ENCODE data around the gene B4GALT6.

The B4GALT6 gene

DNA sequence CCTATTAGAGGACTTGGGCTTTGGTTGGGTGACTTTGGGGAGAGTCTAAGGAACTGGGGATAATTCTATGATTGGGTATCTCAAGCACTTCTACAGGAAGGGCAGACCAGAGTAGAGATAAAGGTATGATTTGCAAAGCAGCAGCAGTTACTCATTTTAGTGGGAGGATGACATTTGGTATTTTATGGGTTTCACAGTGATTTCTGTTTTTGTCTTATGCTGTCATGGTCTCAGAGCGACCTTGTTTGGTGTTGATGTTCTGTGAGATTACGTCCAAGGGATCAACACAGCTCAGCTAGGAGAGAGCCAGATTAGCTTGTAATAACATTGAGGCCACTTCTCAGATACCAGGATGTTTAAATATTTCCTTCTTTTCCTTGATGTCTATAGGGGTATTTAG, 74.5 kb downstream of the B4GALT6 start:
- Histone ChIP-seq H3K4me1 (ENCODE audit: insufficient read depth, low read length) (no peaks in the 10 kb centered on the region), H3K36me3 (ENCODE audit: insufficient read depth, low read length) (no peaks in the 10 kb centered on the region), H3K4me3 (ENCODE audit: low read length) (no peak overlapping the region), H2AFZ (ENCODE audit: low read depth, low read length) (no peak overlapping the region), H3K27me3 (ENCODE audit: insufficient read depth, low read length) (no peaks in the 10 kb centered on the region), H3K9me3 (ENCODE audit: low read length) (no peaks in the 10 kb centered on the region)

DNA sequence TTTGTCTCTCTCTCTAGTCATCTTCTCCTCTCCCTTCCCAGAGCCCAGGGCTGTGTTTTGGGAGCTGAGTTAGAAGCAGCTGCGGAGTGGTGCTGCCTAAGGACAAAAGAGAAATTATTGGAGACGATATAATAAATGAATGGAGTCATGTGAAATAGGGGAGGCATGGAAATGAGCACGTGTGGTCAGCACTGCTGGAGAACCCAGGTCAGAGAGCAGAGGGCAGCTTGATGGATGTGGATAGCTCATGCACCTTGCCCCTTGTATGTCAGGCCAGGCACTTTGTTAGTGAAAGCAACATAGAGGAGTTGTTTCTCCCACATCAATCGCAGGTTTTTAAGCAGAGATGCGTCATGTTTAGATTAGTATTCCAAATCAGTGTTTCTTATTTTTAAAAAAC, 77.0 kb downstream of the B4GALT6 start:
- no peak overlapping the region for H2AFZ ChIP-seq (ENCODE audit: low read depth, low read length)
- H3K4me1 ChIP-seq (ENCODE audit: insufficient read depth, low read length) = no peaks in the 10 kb centered on the region
- no peaks in the 10 kb centered on the region for H3K9me3 ChIP-seq (ENCODE audit: low read length)
- no peaks in the 10 kb centered on the region for H3K36me3 ChIP-seq (ENCODE audit: insufficient read depth, low read length)
- no peaks in the 10 kb centered on the region for H3K27me3 ChIP-seq (ENCODE audit: insufficient read depth, low read length)
- H3K4me3 ChIP-seq (ENCODE audit: low read length) = no peak overlapping the region

DNA sequence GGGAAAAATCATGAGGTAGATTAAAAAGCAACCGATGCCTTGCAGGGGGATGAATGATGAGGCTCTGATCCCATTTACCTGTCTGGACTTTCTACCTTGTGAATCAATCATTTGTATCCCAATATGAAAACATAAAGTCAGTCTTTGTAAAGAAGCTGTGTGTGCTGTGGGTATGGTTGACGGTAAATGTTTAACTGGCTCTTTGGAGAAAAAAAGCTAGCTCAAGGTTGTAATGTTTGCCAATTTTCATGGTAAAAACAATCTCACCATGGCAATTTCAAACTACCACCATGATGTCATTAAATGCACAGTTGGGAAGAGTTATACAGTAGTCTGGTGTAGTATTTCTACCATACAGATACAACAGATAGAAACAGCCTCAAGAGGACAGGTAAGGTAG, 78.1 kb downstream of the B4GALT6 start:
- H3K36me3 ChIP-seq (ENCODE audit: insufficient read depth, low read length) = no peaks in the 10 kb centered on the region
- H3K4me3 ChIP-seq (ENCODE audit: low read length) = no peak overlapping the region
- H3K9me3 ChIP-seq (ENCODE audit: low read length) = no peaks in the 10 kb centered on the region
- no peaks in the 10 kb centered on the region for H3K4me1 ChIP-seq (ENCODE audit: insufficient read depth, low read length)
- H2AFZ ChIP-seq (ENCODE audit: low read depth, low read length) = no peak overlapping the region
- H3K27me3 ChIP-seq (ENCODE audit: insufficient read depth, low read length) = no peaks in the 10 kb centered on the region

DNA sequence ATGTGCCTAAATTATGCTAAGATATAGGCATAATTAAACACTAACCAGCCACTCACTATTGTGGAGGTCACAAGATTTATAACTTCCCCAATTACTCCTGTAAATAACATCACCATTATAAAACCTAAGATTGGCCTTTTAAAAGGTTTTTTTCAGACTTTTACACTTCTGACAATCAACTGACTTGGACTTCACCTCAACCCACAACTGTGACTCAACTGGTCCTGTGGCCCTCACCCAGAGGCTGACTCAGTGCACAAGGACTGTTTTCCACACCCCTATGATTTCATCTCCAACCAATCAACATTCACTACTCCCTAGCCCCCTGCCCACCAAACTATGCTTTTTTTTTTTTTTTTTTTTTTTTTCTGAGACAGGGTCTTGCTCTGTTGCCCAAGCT, 81.1 kb downstream of the B4GALT6 start:
- no peaks in the 10 kb centered on the region for H3K36me3 ChIP-seq (ENCODE audit: insufficient read depth, low read length)
- no peaks in the 10 kb centered on the region for H3K27me3 ChIP-seq (ENCODE audit: insufficient read depth, low read length)
- no peaks in the 10 kb centered on the region for H3K9me3 ChIP-seq (ENCODE audit: low read length)
- no peak overlapping the region for H2AFZ ChIP-seq (ENCODE audit: low read depth, low read length)
- H3K4me1 ChIP-seq (ENCODE audit: insufficient read depth, low read length) = no peaks in the 10 kb centered on the region
- H3K4me3 ChIP-seq (ENCODE audit: low read length) = no peak overlapping the region

DNA sequence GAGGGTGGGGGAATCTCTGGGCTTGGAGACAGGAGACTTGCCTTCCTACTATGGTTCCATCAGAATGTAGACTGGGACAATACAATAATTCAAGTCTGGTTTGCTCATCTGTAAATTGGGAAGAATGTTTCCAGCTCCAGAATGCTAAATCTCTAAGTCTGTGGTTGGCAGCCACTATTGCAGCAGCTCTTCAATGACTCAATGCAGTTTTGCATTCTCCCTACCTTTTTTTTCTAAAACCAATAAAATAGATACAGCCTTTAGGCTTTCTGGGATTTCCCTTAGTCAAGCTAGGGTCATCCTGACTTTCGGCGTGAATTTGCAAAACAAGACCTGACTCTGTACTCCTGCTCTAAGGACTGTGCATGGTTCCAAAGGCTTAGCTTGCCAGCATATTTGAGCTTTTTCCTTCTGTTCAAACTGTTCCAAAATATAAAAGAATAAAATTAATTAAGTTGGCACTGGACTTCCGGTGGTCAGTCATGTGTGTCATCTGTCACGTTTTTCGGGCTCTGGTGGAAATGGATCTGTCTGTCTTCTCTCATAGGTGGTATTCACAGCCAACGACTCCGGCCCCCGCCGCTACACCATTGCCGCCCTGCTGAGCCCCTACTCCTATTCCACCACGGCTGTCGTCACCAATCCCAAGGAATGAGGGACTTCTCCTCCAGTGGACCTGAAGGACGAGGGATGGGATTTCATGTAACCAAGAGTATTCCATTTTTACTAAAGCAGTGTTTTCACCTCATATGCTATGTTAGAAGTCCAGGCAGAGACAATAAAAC, 86.2 kb downstream of the B4GALT6 start:
- no peaks in the 10 kb centered on the region for H3K27me3 ChIP-seq (ENCODE audit: insufficient read depth, low read length)
- H3K4me3 ChIP-seq (ENCODE audit: low read length) = no peak overlapping the region
- peaks cover 16% of the 10 kb centered on the region for H3K4me1 ChIP-seq (ENCODE audit: insufficient read depth, low read length)
- H2AFZ ChIP-seq (ENCODE audit: low read depth, low read length) = no peak overlapping the region
- H3K9me3 ChIP-seq (ENCODE audit: low read length) = no peaks in the 10 kb centered on the region
- H3K36me3 ChIP-seq (ENCODE audit: insufficient read depth, low read length) = no peaks in the 10 kb centered on the region

DNA sequence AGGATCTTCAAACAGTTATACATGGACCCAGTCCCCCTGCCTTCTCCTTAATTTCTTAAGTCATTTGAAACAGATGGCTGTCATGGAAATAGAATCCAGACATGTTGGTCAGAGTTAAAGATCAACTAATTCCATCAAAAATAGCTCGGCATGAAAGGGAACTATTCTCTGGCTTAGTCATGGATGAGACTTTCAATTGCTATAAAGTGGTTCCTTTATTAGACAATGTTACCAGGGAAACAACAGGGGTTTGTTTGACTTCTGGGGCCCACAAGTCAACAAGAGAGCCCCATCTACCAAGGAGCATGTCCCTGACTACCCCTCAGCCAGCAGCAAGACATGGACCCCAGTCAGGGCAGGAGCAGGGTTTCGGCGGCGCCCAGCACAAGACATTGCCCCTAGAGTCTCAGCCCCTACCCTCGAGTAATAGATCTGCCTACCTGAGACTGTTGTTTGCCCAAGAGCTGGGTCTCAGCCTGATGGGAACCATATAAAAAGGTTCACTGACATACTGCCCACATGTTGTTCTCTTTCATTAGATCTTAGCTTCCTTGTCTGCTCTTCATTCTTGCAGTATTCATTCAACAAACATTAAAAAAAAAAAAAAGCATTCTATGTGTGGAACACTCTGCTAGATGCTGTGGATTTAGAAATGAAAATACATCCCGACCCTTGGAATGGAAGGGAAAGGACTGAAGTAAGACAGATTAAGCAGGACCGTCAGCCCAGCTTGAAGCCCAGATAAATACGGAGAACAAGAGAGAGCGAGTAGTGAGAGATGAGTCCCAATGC, 88.1 kb downstream of the B4GALT6 start:
- H3K4me1 ChIP-seq (ENCODE audit: insufficient read depth, low read length) = peaks cover 19% of the 10 kb centered on the region
- H3K27me3 ChIP-seq (ENCODE audit: insufficient read depth, low read length) = no peaks in the 10 kb centered on the region
- no peaks in the 10 kb centered on the region for H3K36me3 ChIP-seq (ENCODE audit: insufficient read depth, low read length)
- H3K9me3 ChIP-seq (ENCODE audit: low read length) = no peaks in the 10 kb centered on the region
- no peak overlapping the region for H3K4me3 ChIP-seq (ENCODE audit: low read length)
- no peak overlapping the region for H2AFZ ChIP-seq (ENCODE audit: low read depth, low read length)

DNA sequence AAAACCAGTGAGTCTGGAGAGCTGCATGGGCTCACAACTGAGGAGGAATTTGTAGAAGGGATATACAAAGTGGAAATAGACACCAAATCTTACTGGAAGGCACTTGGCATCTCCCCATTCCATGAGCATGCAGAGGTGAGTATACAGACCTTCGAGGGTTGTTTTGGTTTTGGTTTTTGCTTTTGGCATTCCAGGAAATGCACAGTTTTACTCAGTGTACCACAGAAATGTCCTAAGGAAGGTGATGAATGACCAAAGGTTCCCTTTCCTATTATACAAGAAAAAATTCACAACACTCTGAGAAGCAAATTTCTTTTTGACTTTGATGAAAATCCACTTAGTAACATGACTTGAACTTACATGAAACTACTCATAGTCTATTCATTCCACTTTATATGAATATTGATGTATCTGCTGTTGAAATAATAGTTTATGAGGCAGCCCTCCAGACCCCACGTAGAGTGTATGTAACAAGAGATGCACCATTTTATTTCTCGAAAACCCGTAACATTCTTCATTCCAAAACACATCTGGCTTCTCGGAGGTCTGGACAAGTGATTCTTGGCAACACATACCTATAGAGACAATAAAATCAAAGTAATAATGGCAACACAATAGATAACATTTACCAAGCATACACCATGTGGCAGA, 89.1 kb downstream of the B4GALT6 start:
- Histone ChIP-seq H2AFZ (ENCODE audit: low read depth, low read length) (no peak overlapping the region), H3K27me3 (ENCODE audit: insufficient read depth, low read length) (no peaks in the 10 kb centered on the region), H3K9me3 (ENCODE audit: low read length) (no peaks in the 10 kb centered on the region), H3K4me1 (ENCODE audit: insufficient read depth, low read length) (peaks cover 19% of the 10 kb centered on the region), H3K36me3 (ENCODE audit: insufficient read depth, low read length) (no peaks in the 10 kb centered on the region), H3K4me3 (ENCODE audit: low read length) (no peak overlapping the region)

DNA sequence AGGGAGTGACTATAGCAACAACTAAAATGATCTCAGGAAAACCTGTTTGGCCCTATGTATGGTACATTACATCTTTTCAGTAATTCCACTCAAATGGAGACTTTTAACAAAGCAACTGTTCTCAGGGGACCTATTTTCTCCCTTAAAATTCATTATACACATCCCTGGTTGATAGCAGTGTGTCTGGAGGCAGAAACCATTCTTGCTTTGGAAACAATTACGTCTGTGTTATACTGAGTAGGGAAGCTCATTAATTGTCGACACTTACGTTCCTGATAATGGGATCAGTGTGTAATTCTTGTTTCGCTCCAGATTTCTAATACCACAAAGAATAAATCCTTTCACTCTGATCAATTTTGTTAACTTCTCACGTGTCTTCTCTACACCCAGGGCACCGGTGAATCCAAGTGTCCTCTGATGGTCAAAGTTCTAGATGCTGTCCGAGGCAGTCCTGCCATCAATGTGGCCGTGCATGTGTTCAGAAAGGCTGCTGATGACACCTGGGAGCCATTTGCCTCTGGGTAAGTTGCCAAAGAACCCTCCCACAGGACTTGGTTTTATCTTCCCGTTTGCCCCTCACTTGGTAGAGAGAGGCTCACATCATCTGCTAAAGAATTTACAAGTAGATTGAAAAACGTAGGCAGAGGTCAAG, 91.7 kb downstream of the B4GALT6 start:
- no peaks in the 10 kb centered on the region for H3K27me3 ChIP-seq (ENCODE audit: insufficient read depth, low read length)
- no peak overlapping the region for H2AFZ ChIP-seq (ENCODE audit: low read depth, low read length)
- no peak overlapping the region for H3K4me3 ChIP-seq (ENCODE audit: low read length)
- H3K9me3 ChIP-seq (ENCODE audit: low read length) = peaks cover 2% of the 10 kb centered on the region
- H3K36me3 ChIP-seq (ENCODE audit: insufficient read depth, low read length) = no peaks in the 10 kb centered on the region
- H3K4me1 ChIP-seq (ENCODE audit: insufficient read depth, low read length) = peaks cover 20% of the 10 kb centered on the region

DNA sequence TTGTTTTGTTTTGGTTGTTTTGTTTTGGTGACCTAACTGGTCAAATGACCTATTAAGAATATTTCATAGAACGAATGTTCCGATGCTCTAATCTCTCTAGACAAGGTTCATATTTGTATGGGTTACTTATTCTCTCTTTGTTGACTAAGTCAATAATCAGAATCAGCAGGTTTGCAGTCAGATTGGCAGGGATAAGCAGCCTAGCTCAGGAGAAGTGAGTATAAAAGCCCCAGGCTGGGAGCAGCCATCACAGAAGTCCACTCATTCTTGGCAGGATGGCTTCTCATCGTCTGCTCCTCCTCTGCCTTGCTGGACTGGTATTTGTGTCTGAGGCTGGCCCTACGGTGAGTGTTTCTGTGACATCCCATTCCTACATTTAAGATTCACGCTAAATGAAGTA, 92.8 kb downstream of the B4GALT6 start, which contains the start of gene TTR:
TSS of gene TTR (plus strand) at position 250 of the 400 bp plus-strand sequence. CDS start at position 276, 26 bp downstream.
- Histone ChIP-seq H3K4me3 (ENCODE audit: low read length) (no peak within 1 kb of the TSS), H3K9me3 (ENCODE audit: low read length) (peaks cover 2% of the 10 kb centered on the region), H3K36me3 (ENCODE audit: insufficient read depth, low read length) (no peaks in the 10 kb centered on the region), H3K4me1 (ENCODE audit: insufficient read depth, low read length) (peaks cover 28% of the 10 kb centered on the region), H3K27me3 (ENCODE audit: insufficient read depth, low read length) (no peaks in the 10 kb centered on the region), H2AFZ (ENCODE audit: low read depth, low read length) (no peak within 1 kb of the TSS)

DNA sequence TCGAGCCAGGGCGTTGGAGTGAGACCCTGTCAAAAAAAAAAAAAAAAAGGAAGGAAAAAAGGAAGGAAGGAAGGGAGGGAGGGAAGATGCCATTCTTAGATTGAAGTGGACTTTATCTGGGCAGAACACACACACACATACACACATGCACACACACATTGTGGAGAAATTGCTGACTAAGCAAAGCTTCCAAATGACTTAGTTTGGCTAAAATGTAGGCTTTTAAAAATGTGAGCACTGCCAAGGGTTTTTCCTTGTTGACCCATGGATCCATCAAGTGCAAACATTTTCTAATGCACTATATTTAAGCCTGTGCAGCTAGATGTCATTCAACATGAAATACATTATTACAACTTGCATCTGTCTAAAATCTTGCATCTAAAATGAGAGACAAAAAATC, 93.3 kb downstream of the B4GALT6 start:
- H3K4me3 ChIP-seq (ENCODE audit: low read length) = no peak overlapping the region
- H3K4me1 ChIP-seq (ENCODE audit: insufficient read depth, low read length) = peaks cover 25% of the 10 kb centered on the region
- no peak overlapping the region for H2AFZ ChIP-seq (ENCODE audit: low read depth, low read length)
- peaks cover 2% of the 10 kb centered on the region for H3K9me3 ChIP-seq (ENCODE audit: low read length)
- no peaks in the 10 kb centered on the region for H3K27me3 ChIP-seq (ENCODE audit: insufficient read depth, low read length)
- H3K36me3 ChIP-seq (ENCODE audit: insufficient read depth, low read length) = no peaks in the 10 kb centered on the region

DNA sequence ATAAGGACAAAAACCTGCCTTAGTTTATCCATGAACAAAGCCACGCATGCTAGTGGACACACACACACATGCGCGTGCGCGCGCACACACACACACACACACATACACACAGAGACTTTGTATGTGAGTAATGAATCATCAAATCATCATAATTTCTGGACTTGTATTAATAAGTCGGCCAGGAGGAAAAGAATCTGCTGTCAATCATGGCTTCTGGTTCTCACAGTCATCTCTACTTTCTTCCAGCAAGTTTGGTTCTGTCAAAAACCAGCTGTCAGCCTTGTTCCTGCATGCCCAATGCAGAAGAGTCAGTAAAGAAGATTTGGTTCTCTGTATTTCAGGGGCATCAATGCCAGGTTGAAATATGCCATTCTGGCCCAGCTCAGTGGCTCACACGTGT, 93.8 kb downstream of the B4GALT6 start:
- no peak overlapping the region for H2AFZ ChIP-seq (ENCODE audit: low read depth, low read length)
- H3K27me3 ChIP-seq (ENCODE audit: insufficient read depth, low read length) = no peaks in the 10 kb centered on the region

DNA sequence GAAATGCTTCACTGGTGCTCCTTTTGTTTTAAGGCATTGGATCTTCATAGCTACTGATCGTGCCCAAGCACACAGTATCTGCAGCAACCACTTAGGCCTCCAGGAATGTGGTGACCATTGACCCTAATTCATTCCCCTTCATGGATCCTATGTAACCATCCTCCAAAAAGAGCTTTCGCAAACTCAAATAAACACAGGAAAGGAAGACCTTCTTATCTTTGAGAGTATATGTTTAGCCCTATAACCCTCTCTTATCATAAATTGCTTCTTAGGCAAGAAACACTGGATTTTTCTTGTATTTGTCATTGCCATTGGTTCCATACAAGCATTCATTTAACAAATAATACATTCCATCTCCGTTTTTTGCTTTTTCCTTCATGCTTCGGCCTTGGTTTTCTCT, 96.9 kb downstream of the B4GALT6 start:
- H3K4me1 ChIP-seq (ENCODE audit: insufficient read depth, low read length) = peaks cover 12% of the 10 kb centered on the region
- H3K9me3 ChIP-seq (ENCODE audit: low read length) = peaks cover 2% of the 10 kb centered on the region
- no peak overlapping the region for H2AFZ ChIP-seq (ENCODE audit: low read depth, low read length)
- no peak overlapping the region for H3K4me3 ChIP-seq (ENCODE audit: low read length)
- no peaks in the 10 kb centered on the region for H3K36me3 ChIP-seq (ENCODE audit: insufficient read depth, low read length)
- H3K27me3 ChIP-seq (ENCODE audit: insufficient read depth, low read length) = no peaks in the 10 kb centered on the region

More for the DNA sequence above, 93.8 kb downstream of the B4GALT6 start:
- H3K36me3 ChIP-seq (ENCODE audit: insufficient read depth, low read length) = no peaks in the 10 kb centered on the region
- no peak overlapping the region for H3K4me3 ChIP-seq (ENCODE audit: low read length)
- H3K9me3 ChIP-seq (ENCODE audit: low read length) = peaks cover 2% of the 10 kb centered on the region
- H3K4me1 ChIP-seq (ENCODE audit: insufficient read depth, low read length) = peaks cover 19% of the 10 kb centered on the region

DNA sequence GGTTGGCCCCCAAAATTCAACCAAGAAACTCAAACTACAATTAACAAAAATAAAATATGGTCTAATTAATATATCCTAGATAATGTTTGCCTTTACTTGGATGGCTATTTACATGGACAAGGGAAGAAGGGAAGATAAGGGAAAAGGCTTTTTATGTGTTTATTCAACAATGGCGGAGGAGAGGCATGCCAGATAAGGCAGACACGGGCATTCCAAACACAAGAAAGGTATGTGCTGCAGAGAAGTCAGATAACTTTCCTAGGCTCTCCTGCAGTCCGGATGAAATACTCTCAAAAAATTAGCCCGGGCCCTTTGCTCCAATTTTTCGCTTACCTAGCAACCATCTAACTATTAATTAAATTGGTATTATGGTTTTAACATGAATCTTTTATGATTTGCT, 97.8 kb downstream of the B4GALT6 start:
- Histone ChIP-seq H3K27me3 (ENCODE audit: insufficient read depth, low read length) (no peaks in the 10 kb centered on the region), H3K36me3 (ENCODE audit: insufficient read depth, low read length) (no peaks in the 10 kb centered on the region), H3K4me1 (ENCODE audit: insufficient read depth, low read length) (peaks cover 12% of the 10 kb centered on the region), H3K9me3 (ENCODE audit: low read length) (peaks cover 2% of the 10 kb centered on the region), H2AFZ (ENCODE audit: low read depth, low read length) (no peak overlapping the region), H3K4me3 (ENCODE audit: low read length) (no peak overlapping the region)

Data from neuron (in vitro differentiated cells).